ENCODE results near the gene XPA. TPM values are rescaled to one million over a fixed set of nuclear protein-coding genes. Genes with fewer than 3 reads are reported as not detected.
A peak's percentile ranks its signal among the peaks of the same experiment; 100 is the strongest.
"Not testable (repeated sequence)": the region's sequence is repeated elsewhere in the genome, so short reads cannot be mapped to it uniquely, and the experiment has no call there.

XPA gene
- total RNA-seq, 2 donors from 2014 or later: 10.0 to 10.1 TPM

DNA sequence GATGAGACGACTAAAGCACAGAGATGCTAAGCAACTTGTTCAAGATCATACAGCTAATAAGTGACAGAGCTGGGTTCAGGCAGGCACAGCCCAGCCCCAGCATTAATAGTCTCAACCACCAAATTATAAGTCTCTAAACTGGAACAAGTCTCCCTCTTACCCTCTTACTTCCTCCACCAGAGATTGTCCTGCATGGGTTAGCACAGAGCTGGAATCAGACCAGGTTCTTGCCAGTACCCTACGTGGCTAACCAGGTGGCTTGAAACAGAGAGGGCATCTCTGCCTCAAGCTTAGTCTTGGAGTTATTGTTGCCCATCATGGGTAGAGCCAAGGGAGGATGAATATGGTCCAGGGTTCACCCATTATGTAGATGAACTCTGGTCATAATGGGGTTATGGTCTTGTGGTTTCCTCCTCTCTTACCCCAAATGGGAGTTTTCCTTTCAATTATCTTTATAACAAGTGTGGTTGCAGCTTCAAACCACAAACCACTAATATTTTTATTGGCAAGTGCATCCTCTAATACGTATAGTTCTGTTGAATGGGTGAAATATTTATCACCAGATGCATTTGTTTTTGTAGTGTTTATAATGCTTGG, 8.3 kb upstream of the XPA start:
- intact Hi-C loops (cut with DNase I, micrococcal nuclease): loop anchor here in 1 of 2 donors (5.0 kb wide), 1 partner anchor 197 kb away; no protein-coding TSS in a partner anchor
- ATAC-seq (no peak), DNase-seq (no peak)

GRCh38 chr9:97704851-97705250, 7.7 kb upstream of the XPA start:
- intact Hi-C loops (cut with DNase I, micrococcal nuclease): loop anchor here in 1 of 2 donors (5.0 kb wide), 1 partner anchor 197 kb away; no protein-coding TSS in a partner anchor
- ATAC-seq: no peak
- no peak for DNase-seq

- ATAC-seq (no peak), DNase-seq (no peak)
- intact Hi-C loops (cut with DNase I, micrococcal nuclease): no loop called here
Observed at GRCh38 chr9:97704345-97704677, 7.2 kb upstream of the XPA start.

- DNase-seq (no peak), ATAC-seq (no peak)
- intact Hi-C loops (cut with DNase I, micrococcal nuclease): no loop called here
Observed at GRCh38 chr9:97703437-97704344, 6.6 kb upstream of the XPA start.

GRCh38 chr9:97699824-97700223, 2.7 kb upstream of the XPA start:
- DNase-seq; ATAC-seq; intact Hi-C loops (cut with DNase I, micrococcal nuclease): not testable (repeated sequence)

- intact Hi-C loops (cut with DNase I, micrococcal nuclease); ATAC-seq: not testable (repeated sequence)
- DNase-seq: peak in 1 of 2 donors; percentile 23
Observed at GRCh38 chr9:97699281-97699680, 2.1 kb upstream of the XPA start.

GRCh38 chr9:97698865-97699264, 1.7 kb upstream of the XPA start:
- DNase-seq (peak in 1 of 2 donors; percentile 19), ATAC-seq (no peak)
- intact Hi-C loops (cut with DNase I, micrococcal nuclease): no loop called here

DNA sequence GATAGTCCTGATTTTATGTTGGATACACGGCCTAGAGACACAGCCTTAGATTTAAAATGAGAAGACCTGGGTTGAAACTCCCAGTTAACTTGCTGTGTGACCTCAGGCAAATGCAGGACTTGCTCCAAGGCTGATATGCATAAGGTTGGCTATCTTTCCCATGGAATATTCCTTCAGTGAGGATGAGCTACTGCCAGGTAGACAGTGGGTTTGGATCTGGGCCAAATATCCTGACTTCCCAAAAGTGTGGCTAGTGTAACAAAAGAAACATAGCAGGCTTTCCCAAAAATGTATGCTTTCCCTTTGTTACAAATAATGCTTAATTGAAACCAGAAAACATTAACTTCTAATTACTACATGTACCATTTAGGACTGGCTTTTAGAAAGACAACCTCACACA, 697 bp upstream of the XPA start:
- ATAC-seq: peak; percentile 0
- intact Hi-C loops (cut with DNase I, micrococcal nuclease): no loop called here
- DNase-seq: no peak

DNA sequence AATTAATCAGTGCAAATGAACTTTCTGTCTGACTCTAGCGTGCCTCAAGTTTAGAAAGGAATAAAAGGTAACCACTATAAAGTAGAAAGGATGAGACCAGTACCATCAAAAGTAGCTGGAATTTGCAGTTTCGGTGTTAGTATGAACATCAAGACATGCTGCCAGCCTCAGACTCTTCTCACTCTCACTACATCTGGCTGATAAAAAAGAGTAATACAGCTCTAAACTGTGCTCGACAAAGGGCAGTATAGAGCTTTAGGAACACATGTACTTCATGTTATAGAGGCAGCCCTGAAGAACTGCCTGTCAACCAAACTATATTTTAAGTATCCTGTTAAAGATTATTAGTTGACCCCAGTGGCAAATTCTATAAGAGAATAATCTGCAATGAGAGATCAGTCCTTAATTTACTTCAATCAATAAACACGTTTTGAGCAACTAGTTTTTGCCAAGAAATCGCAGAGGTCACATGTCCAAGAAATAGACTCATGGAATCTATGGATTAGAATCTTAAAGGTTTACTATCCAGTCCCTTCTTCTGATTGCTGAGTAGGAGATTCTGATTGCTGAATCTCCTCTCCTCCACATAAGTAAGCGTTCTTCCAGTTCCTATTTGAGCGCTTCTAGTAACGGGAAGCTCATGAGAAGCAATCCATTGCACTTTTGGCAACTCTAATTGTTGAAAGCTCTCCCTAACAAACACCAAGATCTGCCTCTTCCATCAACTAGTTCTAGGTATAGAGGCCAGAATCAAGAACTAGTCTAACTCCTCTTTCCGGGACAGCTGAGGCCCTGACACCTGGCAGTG, 941 bp downstream of the XPA start:
- intact Hi-C loops (cut with DNase I, micrococcal nuclease): no loop called here
- DNase-seq: no peak
- no peak for ATAC-seq

DNA sequence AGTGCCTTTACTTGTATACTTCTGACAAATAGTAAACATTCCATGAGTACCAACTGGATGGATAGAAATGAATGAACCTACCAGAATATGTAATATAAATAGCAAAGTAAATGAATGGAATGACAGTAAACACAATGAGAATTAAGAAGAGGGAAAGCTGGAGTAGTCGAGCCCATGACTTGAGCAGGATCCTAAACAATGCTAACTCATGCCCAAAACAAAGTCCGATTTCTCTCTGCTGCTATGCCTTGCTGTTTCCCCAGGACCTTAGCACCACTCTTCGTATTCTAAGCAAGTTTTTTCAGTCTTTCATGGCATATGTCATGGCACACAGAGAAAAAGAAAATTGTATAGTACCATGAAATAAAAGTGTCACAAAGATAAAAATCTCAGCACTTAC, 1.8 kb downstream of the XPA start:
- DNase-seq: no peak
- no peak for ATAC-seq
- intact Hi-C loops (cut with DNase I, micrococcal nuclease): no loop called here

- DNase-seq (no peak), ATAC-seq (no peak)
- intact Hi-C loops (cut with DNase I, micrococcal nuclease): no loop called here
Observed at GRCh38 chr9:97694769-97695168, 2.4 kb downstream of the XPA start.

DNA sequence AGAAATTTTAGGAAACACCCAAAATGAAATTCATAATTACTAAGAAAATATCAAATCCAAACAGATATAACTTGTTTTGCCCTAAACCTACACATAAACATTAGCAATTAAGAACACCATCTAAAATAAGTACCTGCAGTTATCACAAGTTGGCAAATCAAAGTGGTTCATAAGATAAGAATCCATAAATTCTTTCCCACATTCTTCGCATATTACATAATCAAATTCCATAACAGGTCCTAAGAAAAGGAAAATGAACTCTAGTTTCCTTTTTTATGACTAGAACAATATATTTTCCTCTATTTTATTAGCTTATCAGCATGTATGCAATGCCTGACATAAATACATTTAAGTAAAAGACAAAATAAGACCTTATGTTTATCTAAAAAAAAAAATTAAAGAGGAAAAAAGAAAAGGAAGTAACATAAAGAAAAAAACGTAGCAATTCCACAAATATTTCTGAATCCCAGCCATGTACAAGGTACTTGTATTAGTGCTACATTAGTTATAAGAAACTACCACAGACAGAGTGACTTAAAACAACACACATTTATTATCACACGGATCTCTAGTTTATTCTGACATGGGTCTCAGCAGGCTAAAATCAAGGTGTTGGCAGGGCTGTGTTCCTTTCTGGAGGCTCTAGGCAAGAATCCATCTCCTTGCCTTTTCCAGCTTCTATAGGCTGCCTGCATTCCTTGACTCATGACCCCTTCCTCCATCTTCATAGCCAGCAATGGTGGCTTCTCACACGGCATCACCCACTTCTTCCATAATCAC, 7.5 kb downstream of the XPA start:
- intact Hi-C loops (cut with DNase I, micrococcal nuclease): no loop called here
- DNase-seq: no peak

DNA sequence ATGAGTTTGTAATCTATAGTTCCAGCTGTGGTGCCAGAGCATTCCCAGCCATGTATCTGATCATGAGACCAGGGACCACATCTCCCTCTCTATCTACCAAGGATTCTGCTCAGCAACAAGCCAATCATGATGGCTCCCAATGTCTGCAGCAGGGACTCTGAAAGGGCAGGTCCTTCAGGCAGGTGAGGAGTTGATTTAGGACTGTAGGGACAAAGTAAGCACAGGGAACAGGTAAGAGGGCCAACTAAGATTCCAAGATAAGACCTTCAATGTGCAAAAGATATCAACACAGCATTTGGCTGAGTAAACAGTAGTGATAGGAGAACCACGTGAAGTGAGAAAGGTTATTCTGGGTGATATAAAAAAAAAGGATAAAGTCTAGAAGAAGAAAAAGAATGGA, 8.5 kb downstream of the XPA start:
- intact Hi-C loops (cut with DNase I, micrococcal nuclease): no loop called here
- ATAC-seq (peak; percentile 55), DNase-seq (no peak)

More for the DNA sequence above, 7.5 kb downstream of the XPA start:
- no peak for ATAC-seq

GRCh38 chr9:97682242-97682641, 14.9 kb downstream of the XPA start:
- ATAC-seq (peak; percentile 48), DNase-seq (no peak)
- intact Hi-C loops (cut with DNase I, micrococcal nuclease): loop anchor here in 1 of 2 donors (5.0 kb wide), 1 partner anchor 40 kb away; no protein-coding TSS in a partner anchor

DNA sequence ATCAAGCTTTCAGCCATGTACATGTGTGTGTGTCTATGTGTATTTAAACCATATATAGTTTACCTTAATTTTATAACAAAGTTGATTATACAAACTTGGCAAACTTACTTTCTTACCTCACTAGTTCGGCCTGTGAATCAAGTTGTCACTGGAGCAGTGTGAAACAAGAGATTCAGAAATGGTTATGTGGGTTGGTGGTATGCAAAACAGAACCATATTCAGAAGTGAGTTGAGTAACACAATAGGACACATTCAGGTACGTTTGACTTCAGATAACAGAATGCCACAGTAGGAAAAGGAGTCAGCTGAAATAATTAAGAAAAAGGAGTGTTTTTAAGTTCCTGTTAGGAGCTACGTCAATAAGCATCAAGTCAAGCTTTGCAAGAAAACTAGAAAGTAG, 21.5 kb downstream of the XPA start:
- intact Hi-C loops (cut with DNase I, micrococcal nuclease): no loop called here
- ATAC-seq: no peak
- DNase-seq: no peak

DNA sequence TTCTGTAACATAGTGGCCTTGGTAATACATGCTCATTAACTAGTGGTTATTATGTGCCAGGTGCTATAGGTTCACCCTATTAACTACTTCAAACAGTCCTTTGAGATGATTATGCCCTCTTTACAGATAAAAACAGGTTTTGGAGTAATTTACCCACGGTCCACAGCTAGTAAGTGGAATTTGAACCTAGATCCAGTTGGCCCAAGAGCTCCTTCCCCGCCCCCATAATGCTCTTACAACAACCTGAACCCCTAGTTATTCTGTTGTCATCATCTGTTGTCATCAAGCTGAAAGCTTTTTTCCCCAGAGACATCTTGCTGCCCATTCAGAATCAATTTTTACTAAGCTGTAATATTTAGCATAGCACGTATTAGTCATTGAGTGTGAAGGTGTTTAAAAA, 23.2 kb downstream of the XPA start:
- ATAC-seq (no peak), DNase-seq (no peak)
- intact Hi-C loops (cut with DNase I, micrococcal nuclease): no loop called here

DNA sequence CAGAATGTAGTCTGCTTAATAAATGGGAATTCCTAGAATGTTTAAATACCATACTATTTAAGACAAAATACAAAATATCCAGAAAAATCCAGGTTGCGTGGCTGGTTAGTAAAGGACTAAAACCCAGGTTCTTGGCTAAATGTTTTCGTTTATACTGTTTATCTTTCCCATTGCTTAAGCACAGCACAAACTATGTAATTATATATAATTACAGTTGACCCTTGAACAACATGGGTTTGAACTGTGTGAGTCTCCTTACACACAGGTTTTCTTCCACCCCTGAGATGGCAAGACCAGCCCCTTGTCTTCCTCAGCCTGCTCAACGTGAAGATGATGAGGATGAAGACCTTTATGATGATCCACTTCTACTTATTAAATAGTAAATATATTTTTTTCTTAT, 24.7 kb downstream of the XPA start:
- DNase-seq (no peak), ATAC-seq (peak; percentile 66)
- intact Hi-C loops (cut with DNase I, micrococcal nuclease): no loop called here

DNA sequence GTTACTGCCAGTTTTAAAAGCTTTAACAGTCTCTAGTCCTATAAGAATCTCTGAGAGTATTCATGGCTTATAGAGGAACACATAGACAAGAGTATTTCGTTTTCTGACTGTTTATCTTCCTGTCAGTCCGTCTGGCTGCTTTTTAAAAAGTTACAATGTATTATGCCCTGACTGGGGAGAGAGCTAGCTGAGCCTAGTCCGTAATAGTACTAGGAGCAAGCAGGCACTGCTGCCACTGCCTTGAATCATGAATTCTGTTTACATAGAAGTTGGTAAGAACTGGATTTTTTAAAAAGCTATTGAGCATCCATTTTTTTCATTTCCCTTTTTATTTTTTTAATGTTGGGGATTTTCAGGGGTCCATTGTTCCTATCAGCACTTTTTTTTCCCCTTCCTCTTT, 26.6 kb downstream of the XPA start:
- DNase-seq (no peak), ATAC-seq (no peak)
- intact Hi-C loops (cut with DNase I, micrococcal nuclease): no loop called here

DNA sequence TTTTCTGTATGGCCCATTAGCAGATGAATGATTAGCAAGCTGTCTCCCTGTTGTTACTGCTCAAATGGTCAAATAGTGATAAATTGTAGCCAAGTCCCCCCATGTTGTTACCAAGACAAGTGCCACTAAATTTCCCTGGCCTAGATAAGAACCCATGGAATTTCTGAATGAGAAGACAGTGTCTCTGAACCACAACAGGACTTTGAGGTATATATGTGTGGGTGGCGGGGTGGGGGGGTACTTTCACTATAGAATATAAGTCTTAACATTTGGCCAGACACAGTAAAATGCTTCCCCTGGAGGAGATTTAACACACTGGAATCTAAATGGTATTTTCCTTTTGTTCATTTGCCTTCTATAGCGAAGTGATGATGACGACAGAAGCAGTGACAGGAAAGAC, 28.7 kb downstream of the XPA start:
- ATAC-seq: no peak
- intact Hi-C loops (cut with DNase I, micrococcal nuclease): no loop called here

More for the DNA sequence above, 28.7 kb downstream of the XPA start:
- DNase-seq: no peak

Measured in left colon (tissue), 2 donors.